Measurements from ENCODE around the gene NTN1.

Gene NTN1

DNA sequence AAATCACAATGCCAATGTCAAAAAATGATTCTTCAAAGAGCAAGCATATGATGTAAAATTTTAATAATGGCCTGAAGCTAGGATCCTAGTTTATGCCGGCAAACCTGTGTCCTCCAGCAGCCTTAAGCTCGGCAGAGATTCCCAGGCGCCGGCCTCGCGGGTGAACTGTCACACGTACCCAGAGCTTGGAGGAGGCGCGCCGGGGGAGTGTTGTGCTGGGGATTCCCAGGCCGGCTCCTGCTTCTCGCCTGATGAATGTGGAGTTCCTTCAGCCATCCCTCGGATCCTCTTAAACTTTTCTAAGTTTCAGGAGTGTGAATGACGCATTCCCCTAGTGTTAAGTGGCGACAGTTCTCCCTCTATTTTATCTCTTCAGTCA, 19.1 kb upstream of the NTN1 start:
- Histone ChIP-seq H3K4me3 (ENCODE audit: low read length) (no peak overlapping the region), H3K9me3 (ENCODE audit: control insufficient read depth, insufficient read depth, low read length) (no peaks in the 10 kb centered on the region), H3K9me2 (replicated peaks; ENCODE audit: control insufficient read depth, low read length) (no peaks in the 10 kb centered on the region), H3K36me3 (ENCODE audit: control insufficient read depth, low read length) (no peaks in the 10 kb centered on the region), H3K79me2 (ENCODE audit: control insufficient read depth, low read length) (no peaks in the 10 kb centered on the region), H4K20me1 (ENCODE audit: control insufficient read depth, insufficient read depth, low read depth, low read length) (no peaks in the 10 kb centered on the region; the same call in 1 of the 2 replicates), H3F3A (ENCODE audit: control insufficient read depth, insufficient read depth) (peaks cover 3% of the 10 kb centered on the region; the same call in 1 of the 2 replicates), H3K27me3 (ENCODE audit: control insufficient read depth, low read length) (peaks cover 43% of the 10 kb centered on the region), H3K4me2 (ENCODE audit: low read length) (no peak overlapping the region), H3K27ac (ENCODE audit: low read depth, low read length) (no peak overlapping the region), H3K4me1 (ENCODE audit: control insufficient read depth, low read length) (peaks cover 16% of the 10 kb centered on the region)
- no peak for TF ChIP-seq EZH2phosphoT487 (IDR thresholded peaks at IDR 0.05; ENCODE audit: borderline replicate concordance, low read length)
- TF ChIP-seq, protein P1, sequence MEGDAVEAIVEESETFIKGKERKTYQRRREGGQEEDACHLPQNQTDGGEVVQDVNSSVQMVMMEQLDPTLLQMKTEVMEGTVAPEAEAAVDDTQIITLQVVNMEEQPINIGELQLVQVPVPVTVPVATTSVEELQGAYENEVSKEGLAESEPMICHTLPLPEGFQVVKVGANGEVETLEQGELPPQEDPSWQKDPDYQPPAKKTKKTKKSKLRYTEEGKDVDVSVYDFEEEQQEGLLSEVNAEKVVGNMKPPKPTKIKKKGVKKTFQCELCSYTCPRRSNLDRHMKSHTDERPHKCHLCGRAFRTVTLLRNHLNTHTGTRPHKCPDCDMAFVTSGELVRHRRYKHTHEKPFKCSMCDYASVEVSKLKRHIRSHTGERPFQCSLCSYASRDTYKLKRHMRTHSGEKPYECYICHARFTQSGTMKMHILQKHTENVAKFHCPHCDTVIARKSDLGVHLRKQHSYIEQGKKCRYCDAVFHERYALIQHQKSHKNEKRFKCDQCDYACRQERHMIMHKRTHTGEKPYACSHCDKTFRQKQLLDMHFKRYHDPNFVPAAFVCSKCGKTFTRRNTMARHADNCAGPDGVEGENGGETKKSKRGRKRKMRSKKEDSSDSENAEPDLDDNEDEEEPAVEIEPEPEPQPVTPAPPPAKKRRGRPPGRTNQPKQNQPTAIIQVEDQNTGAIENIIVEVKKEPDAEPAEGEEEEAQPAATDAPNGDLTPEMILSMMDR (IDR thresholded peaks at IDR 0.05; ENCODE audit: low read depth, low read length, poor library complexity, severe bottlenecking) = no peak

DNA sequence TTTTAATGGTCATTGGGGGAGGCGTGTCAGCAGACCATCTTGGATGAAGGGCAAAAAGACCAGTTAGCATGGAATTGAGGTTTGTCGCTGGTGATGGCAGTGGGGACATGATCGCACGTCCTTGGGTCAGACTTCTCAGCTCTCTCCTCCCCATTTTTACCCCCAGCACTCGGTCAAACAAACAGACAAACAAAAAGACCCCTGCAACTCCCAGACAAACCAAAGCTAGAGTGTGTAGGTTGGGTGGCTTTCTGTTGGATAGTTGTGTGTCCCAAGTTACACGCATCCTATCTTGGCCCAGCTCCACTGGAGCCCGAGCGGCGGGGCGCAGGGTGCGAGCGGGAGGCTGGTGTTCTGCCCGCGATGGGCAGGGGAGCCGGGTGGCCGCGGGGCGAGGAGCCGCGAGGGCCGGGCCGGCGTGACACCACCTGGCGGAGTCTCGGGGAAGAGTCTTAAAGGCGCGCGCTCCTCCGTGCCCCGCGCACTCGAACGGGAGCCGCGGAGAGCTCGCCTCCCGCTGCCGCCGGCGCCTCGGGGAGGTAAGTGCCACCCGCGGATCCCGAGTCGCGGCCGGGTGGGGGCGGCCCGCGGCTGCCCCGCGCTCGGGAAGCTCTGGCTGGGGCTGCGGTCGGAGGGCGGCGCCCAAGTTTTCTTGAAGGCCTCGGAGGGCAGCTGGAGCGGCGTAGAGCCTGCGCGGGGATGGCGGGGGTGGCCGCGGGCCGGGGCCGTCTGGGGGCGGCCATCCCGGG, 18.5 kb upstream of the NTN1 start:
- H3K9me3 ChIP-seq (ENCODE audit: control insufficient read depth, insufficient read depth, low read length) = no peaks in the 10 kb centered on the region
- no peaks in the 10 kb centered on the region for H3K36me3 ChIP-seq (ENCODE audit: control insufficient read depth, low read length)
- H3F3A ChIP-seq (ENCODE audit: control insufficient read depth, insufficient read depth) = peaks cover 3% of the 10 kb centered on the region; the same call in 1 of the 2 replicates
- no peak overlapping the region for H3K27ac ChIP-seq (ENCODE audit: low read depth, low read length)
- no peaks in the 10 kb centered on the region; the same call in 1 of the 2 replicates for H4K20me1 ChIP-seq (ENCODE audit: control insufficient read depth, insufficient read depth, low read depth, low read length)
- H3K4me1 ChIP-seq (ENCODE audit: control insufficient read depth, low read length) = peaks cover 16% of the 10 kb centered on the region
- H3K9me2 ChIP-seq (replicated peaks; ENCODE audit: control insufficient read depth, low read length) = no peaks in the 10 kb centered on the region
- H3K27me3 ChIP-seq (ENCODE audit: control insufficient read depth, low read length) = peaks cover 43% of the 10 kb centered on the region
- H3K4me2 ChIP-seq (ENCODE audit: low read length) = no peak overlapping the region
- no peaks in the 10 kb centered on the region for H3K79me2 ChIP-seq (ENCODE audit: control insufficient read depth, low read length)
- TF ChIP-seq EZH2phosphoT487 (IDR thresholded peaks at IDR 0.05; ENCODE audit: borderline replicate concordance, low read length) = no peak; the same call in 1 of the 2 replicates
- TF ChIP-seq, protein P1 (IDR thresholded peaks at IDR 0.05; ENCODE audit: low read depth, low read length, poor library complexity, severe bottlenecking) = no peak
- no peak overlapping the region for H3K4me3 ChIP-seq (ENCODE audit: low read length)

DNA sequence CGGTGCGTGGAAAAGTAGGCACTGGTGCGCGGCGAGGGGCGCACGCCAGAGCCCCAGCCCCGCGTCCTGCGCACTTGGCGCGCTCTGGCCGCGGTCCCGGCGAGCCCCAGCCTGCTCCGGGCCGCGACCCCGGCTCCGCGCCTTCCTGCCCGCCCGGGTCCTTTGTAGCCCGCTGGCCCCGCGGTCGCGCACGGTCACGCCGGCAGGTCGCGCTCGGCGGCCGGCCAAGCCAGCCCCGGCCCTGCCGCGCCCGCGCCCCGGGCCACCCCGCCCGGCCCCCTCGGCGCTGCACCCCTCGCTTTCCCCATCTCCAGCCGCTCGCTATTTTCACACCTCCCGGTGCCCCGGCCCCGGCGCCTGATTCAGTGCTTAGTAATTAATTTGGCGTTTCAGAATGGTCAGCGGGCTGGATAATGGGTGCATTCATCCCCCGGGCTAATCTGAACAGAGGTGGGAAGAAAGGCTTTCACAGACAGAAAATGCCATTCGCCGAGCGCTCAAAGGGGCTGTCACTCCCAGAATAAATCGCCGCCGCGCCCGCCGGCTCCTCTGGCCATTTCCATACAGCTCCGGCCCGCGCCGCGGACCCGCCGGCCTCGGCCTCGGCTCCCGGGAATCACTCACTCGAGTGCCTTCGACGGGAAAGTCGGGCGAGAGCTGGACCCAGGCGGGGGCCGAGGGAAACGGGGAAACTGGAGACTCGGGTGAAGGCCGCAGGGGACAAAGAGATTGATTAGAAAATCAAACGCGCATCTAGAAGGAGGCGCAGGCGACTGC, 17.8 kb upstream of the NTN1 start:
- peaks cover 43% of the 10 kb centered on the region for H3K27me3 ChIP-seq (ENCODE audit: control insufficient read depth, low read length)

More for the DNA sequence above, 17.8 kb upstream of the NTN1 start:
- H3K9me2 ChIP-seq (replicated peaks; ENCODE audit: control insufficient read depth, low read length) = no peaks in the 10 kb centered on the region
- peaks cover 16% of the 10 kb centered on the region for H3K4me1 ChIP-seq (ENCODE audit: control insufficient read depth, low read length)
- no peak overlapping the region for H3K4me3 ChIP-seq (ENCODE audit: low read length)
- no peaks in the 10 kb centered on the region for H3K79me2 ChIP-seq (ENCODE audit: control insufficient read depth, low read length)
- H3K36me3 ChIP-seq (ENCODE audit: control insufficient read depth, low read length) = no peaks in the 10 kb centered on the region
- H3F3A ChIP-seq (ENCODE audit: control insufficient read depth, insufficient read depth) = peaks cover 3% of the 10 kb centered on the region; the same call in 1 of the 2 replicates
- no peak overlapping the region for H3K27ac ChIP-seq (ENCODE audit: low read depth, low read length)
- H3K9me3 ChIP-seq (ENCODE audit: control insufficient read depth, insufficient read depth, low read length) = no peaks in the 10 kb centered on the region
- no peaks in the 10 kb centered on the region; the same call in 1 of the 2 replicates for H4K20me1 ChIP-seq (ENCODE audit: control insufficient read depth, insufficient read depth, low read depth, low read length)
- no peak overlapping the region for H3K4me2 ChIP-seq (ENCODE audit: low read length)
- TF ChIP-seq, protein P1 (IDR thresholded peaks at IDR 0.05; ENCODE audit: low read depth, low read length, poor library complexity, severe bottlenecking) = no peak
- 0 out of 2 replicates have a peak, but pooled peaks have one; percentile 46 for TF ChIP-seq EZH2phosphoT487 (IDR thresholded peaks at IDR 0.05; ENCODE audit: borderline replicate concordance, low read length)

Measured in DOHH2 (cell line).